Stimulated activated CD4-positive, alpha-beta T cell treated with anti-CD3 and anti-CD28 coated beads, Interleukin-1b, Interleukin-23, amount 100 ng/mL, for 4 hours (primary cell): ENCODE data around the gene NIM1K.
A peak's percentile ranks its signal among the peaks of the same experiment; 100 is the strongest.
"Not testable (repeated sequence)": the region's sequence is repeated elsewhere in the genome, so short reads cannot be mapped to it uniquely, and the experiment has no call there.

Experiments used
- DNase-seq, 2 donors: peaks; one replicate each; pipeline ENCODE4 v3.0.0-alpha.2; 2020; ENCODE audit warnings: low read depth in 2 of 2

Gene NIM1K

DNA sequence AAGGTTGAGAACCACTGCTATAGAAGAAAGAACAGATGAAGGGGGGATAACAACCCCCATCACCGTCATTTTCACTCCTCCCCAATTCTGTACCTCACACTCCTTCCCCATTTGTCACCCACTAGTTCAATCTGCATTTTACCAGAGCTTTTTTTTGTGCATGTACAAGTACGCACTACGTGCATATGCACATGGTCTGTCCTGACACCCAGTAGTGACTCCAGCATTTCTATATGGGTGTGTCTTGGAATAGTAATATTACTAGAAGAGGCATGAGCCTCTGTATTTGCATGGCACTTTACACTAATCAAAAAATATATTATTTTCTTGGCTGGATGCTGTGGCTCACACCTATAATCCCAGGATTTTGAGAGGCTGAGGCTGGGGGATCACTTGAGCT is 38.7 kb downstream of the NIM1K start:
- no peak for DNase-seq

DNA sequence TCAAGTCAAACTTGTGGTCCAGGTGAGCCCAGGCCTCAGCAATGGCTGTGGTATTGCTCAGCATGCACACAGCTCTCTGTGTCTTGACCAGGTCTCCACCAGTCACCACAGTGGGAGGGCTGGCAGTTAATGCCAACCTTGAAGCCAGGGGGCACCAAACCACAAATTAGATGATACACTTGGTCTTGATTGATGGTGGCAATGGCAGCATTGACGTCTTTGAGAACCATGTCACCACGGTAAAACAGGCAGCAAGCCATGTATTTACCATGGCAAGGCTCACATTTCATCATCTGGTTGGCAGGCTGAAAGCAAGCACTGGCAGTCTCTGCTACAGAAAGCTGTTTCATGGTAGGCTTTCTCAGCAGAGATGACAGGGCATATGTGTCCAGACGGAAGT is 40.0 kb downstream of the NIM1K start:
- peak in 1 of 2 donors; percentile 9 for DNase-seq

DNA sequence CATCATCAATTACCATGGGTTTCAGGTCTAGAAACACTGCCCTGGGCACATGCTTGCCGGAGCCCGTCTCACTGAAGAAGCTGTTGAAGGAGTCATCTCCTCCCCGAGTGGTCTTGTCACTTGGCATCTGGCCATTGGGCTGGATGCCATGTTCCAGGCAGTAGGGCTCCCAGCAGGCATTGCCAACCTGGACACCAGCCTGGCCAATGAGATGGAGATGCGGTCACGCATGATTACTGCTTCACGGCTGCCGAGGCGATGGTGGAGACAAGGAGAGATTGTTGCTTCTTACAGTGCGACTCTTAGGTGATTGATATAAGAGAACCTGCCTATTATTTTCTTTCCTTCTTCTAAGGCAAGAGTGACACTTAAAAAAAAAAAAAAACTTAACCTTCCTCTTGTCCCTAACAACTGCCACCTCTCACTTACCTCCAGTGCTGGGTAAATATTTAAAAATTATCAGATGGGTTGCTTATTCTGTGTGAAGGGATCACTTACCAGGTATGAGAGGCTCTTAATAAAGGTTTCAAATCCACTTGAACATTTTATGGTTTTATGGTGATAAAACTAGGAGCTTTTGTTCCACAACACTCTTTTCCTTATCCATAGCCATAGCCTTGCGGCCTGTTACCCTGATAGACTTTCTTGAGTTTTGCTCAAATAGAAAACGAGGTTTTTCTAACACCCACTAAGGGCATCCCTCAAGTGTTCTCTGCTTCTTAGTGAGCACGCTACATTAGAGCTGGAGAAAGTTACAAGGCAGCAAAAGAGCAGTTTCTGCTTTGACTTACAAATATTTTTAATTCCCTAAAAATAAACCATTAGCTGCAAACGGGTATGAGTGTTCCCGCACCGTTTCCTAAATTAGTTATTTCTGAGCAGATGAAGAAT is 41.2 kb downstream of the NIM1K start:
- DNase-seq: no peak

- DNase-seq: no peak
These were observed 41.9 kb downstream of the NIM1K start for GRCh38 chr5:43233946-43234345.

DNA sequence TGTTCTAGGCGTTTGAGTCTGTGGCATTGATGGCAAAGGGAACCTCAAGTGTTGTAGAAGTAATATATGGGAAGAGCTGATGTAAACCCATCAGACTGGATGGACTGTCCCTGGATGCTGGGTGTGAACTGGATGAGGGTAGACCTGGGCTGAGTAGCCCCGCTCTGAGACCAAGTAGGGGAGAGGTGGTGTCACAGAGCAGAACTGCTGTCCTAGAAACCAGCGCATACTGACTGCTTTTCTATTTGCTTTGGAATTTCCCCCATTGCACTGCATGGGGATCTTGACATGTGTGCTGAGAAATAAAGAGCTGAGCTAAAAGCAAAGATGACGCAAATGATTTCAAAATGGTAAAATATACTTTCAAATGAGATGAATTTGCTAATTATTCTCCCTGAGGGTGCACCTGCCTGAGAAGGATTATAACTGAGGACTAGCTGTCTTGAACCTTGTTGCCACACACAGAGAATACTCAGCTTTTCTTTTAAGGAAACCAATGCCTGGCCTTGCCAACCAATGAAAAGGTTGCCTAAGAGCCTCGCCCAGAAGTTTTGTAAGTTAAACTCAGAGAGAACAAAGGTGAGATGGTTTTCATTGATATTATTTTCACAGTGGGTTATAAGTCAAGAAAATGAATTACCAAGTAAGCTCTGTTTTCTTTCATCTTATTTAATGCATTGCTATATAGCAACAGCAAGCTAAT is 44.8 kb downstream of the NIM1K start:
- DNase-seq: no peak

- no peak for DNase-seq
These were observed 50.2 kb downstream of the NIM1K start for GRCh38 chr5:43242196-43242595.

- DNase-seq: no peak
These were observed 51.2 kb downstream of the NIM1K start for GRCh38 chr5:43243270-43243669.

- DNase-seq: no peak
These were observed 53.0 kb downstream of the NIM1K start for GRCh38 chr5:43244823-43245565.

- DNase-seq: no peak
These were observed 53.8 kb downstream of the NIM1K start for GRCh38 chr5:43245724-43246385.

GRCh38 chr5:43251754-43252153 is 59.7 kb downstream of the NIM1K start:
- no peak for DNase-seq

- no peak for DNase-seq
These were observed 63.7 kb downstream of the NIM1K start for GRCh38 chr5:43255704-43256103.

DNA sequence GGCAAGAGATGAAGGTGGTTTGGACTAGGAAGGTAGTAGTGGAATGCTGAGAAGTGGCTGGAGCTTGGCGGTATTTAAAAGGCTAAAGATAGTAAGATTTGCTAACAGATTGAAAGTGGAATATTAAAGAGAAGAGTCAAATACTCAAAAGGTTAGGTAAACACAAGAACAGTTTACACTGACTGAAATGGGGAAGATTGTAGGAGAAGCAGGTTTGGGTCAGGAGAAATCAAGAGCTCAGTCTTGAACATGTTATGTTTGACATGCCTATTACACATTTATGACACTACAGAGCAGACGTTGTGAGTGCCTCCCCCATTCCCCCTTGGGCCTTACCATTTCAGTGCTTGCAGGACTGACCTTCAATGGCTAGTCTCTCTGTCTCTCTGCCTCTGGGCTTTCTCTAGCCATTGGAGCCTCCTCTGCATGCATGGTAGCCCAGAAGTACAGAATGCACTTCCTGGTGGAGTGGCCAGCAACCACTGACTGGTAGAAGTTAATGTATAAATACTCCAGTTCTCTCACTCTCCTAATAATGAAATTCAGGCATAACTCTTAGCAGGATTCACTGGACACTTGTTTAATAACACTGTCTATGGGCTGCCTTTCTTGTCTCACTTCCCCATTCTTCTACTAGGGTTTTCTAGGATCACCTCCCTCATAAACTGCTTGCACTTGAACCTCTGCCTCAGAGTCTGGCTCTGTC is 64.4 kb downstream of the NIM1K start:
- DNase-seq: no peak

- DNase-seq: no peak
These were observed 66.1 kb downstream of the NIM1K start for GRCh38 chr5:43258116-43258515.

DNA sequence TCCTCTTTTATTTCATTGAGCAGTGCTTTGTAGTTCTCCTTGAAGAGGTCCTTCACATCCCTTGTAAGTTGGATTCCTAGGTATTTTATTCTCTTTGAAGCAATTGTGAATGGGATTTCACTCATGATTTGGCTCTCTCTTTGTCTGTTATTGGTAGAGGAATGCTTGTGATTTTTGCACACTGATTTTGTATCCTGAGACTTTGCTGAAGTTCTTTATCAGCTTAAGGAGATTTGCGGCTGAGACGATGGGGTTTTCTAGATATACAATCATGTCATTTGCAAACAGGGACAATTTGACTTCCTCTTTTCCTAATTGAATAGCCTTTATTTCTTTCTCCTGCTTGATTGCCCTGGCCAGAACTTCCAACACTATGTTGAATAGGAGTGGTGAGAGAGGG is 70.2 kb downstream of the NIM1K start:
- DNase-seq: not testable (repeated sequence)

GRCh38 chr5:43268188-43268820 is 76.3 kb downstream of the NIM1K start:
- DNase-seq: no peak

- no peak for DNase-seq
These were observed 78.6 kb downstream of the NIM1K start for GRCh38 chr5:43270645-43271044.

DNA sequence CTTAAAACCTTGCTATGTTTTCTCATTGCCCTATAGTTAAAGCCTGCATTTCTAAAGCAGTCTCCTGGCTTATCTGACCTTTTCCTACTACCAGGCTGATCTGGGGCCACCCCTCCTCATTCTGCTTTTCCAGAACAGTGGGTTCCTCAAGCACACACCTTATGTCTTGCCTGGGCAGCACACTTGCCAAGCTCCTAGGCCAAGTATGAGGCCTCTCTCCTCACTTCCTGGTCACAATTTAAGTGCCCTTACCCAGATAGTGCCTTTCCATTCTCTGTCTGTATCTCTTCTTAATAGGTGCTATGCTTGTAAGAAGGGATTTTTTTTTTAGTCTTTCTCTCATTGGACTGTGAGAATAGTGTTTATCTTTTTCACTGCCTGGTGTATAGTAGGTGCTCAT is 81.5 kb downstream of the NIM1K start:
- no peak for DNase-seq

DNA sequence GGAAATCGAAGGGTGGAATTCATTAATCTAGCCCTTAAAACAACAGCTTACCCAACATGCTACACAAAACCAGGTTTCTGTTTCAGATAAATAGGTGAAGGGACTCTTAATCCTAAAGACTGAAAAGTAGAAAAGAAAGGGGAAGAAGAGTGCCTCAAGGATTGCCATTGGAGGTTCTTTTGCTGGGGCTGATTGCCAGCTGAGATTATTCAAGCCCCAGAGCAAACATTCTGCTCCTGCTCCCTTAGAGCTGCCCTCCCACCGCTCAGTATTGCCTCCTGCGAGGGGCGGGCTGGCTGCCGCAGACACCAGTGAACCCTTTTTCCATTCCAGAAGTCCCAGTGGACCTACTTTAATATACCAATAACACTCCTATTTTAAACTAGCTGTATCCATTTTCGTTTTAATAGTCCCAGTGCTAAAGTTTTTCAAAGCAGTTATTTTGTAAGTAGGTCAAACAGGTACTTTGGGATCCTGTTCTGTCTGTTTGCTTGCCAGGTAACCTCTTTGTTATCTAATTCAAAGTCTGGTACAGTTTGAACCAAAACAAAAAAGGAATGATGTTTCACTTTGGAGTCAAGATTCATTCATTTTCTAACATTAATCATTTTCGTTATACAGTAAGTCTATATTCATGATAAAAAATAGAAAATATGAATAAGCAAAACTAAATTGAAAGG is 82.5 kb downstream of the NIM1K start:
- DNase-seq: no peak

- DNase-seq: no peak
These were observed 83.4 kb downstream of the NIM1K start for GRCh38 chr5:43275391-43275790.
